GM12873 (cell line): ENCODE measurements around the gene CHST13.

ENCODE experiments used
- CTCF ChIP-seq: IDR thresholded peaks from 2 replicates; pipeline ENCODE4 v1.5.1; 2012; ENCODE audit warnings: low read depth, mild to moderate bottlenecking, moderate library complexity, low read length, control low read depth; ENCODE audit not compliant: insufficient read depth; ENCODE audit errors: missing control alignments

The CHST13 gene

GRCh38 chr3:126552688-126553283, 28.8 kb downstream of the CHST13 start:
- no peak for TF ChIP-seq CTCF

GRCh38 chr3:126553284-126554084, 29.5 kb downstream of the CHST13 start:
- TF ChIP-seq CTCF, result no peak

- no peak for TF ChIP-seq CTCF
These were observed 30.9 kb downstream of the CHST13 start for GRCh38 chr3:126554560-126555525.

- no peak for TF ChIP-seq CTCF
These were observed 32.1 kb downstream of the CHST13 start for GRCh38 chr3:126555795-126556636.

- no peak for TF ChIP-seq CTCF
These were observed 32.9 kb downstream of the CHST13 start for GRCh38 chr3:126556637-126557414.

- no peak for TF ChIP-seq CTCF
These were observed 33.4 kb downstream of the CHST13 start for GRCh38 chr3:126557415-126557745.
